Prostate gland (tissue), 2 donors: ENCODE results near the gene LCOR. TPM values are rescaled to one million over a fixed set of nuclear protein-coding genes. Genes with fewer than 3 reads are reported as not detected.
"Not testable (repeated sequence)": the region's sequence is repeated elsewhere in the genome, so short reads cannot be mapped to it uniquely, and the experiment has no call there.

Experiments used
- DNase-seq: peaks from one replicate; pipeline ENCODE4 v3.0.0-alpha.2; 2019; ENCODE audit warnings: low spot score
- H3K27ac ChIP-seq, 2 donors: fragments of 200-600 bp; sonication (generic); 2 replicates each; pipeline ENCODE4 v1.5.1; 2017 to 2019
- H3K27me3 ChIP-seq: fragments of 200-600 bp; sonication (generic); replicated peaks from 2 replicates; pipeline ENCODE4 v1.5.1; 2019; ENCODE audit not compliant: insufficient read depth
- H3K36me3 ChIP-seq, 2 donors: fragments of 200-600 bp; sonication (generic); 1 replicate in 1 of 2; 2 replicates in 1 of 2; pipeline versions ENCODE4 v1.5.1 to v1.8.1; 2017 to 2019
- H3K4me1 ChIP-seq: fragments of 200-600 bp; sonication (generic); replicated peaks from 2 replicates; pipeline ENCODE4 v1.5.1; 2019
- H3K4me3 ChIP-seq, 2 donors: fragments of 200-600 bp; sonication (generic); 2 replicates each; pipeline ENCODE4 v1.5.1; 2017 to 2019
- H3K9me3 ChIP-seq: fragments of 200-600 bp; sonication (generic); 2 replicates; pipeline ENCODE4 v1.5.1; 2017
- POLR2A ChIP-seq: fragments of 450-650 bp; IDR thresholded peaks from one replicate; pipeline ENCODE4 v1.6.1; 2016; ENCODE audit warnings: antibody characterized with exemption, mild to moderate bottlenecking
- POLR2AphosphoS5 ChIP-seq: sonication (generic); formaldehyde crosslinking; IDR thresholded peaks from one replicate; pipeline ENCODE4 v1.6.1; 2017; ENCODE audit warnings: antibody characterized with exemption
- WGBS: methylation state at CpG from one replicate; pipeline ENCODE4 v1.1.5; 2018; 5-methylcytosine and 5-hydroxymethylcytosine counted together
- intact Hi-C: fragments of 100-400 bp; cut with DNase I; formaldehyde crosslinking; loops from one replicate; pipeline ENCODE4 v1.14.2; 2022
- total RNA-seq, 2 donors: library from RNA; depleted of rRNA; stranded (reverse); fragments of >200 nt; gene quantifications; one replicate each; pipeline ENCODE4 v1.1.0, GENCODE V29; 2016
- TF ChIP-seq, protein P1 (sequence below), 4 experiments: fragments of 200-600 bp in 2 of 4; fragments of 450-650 bp in 2 of 4; sonication (generic) in 2 of 4; IDR thresholded peaks; 1 replicate in 3 of 4; 2 replicates in 1 of 4; pipeline ENCODE4 v1.5.1; 2016 to 2019; ENCODE audit warnings: antibody characterized with exemption in 4 of 4, mild to moderate bottlenecking in 2 of 4, moderate library complexity in 2 of 4

Gene LCOR
- total RNA-seq, 2 donors from 2014 or later: 32.8 to 40.0 TPM

- Histone ChIP-seq H3K27ac (no peak overlapping the region), H3K9me3 (no peaks in the 10 kb centered on the region), H3K4me1 (no peaks in the 10 kb centered on the region), H3K36me3 (no peaks in the 10 kb centered on the region), H3K4me3 (no peak overlapping the region), H3K27me3 (peaks cover 2% of the 10 kb centered on the region)
- TF ChIP-seq POLR2AphosphoS5: no peak
- no peak for TF ChIP-seq POLR2A
- TF ChIP-seq, protein P1, sequence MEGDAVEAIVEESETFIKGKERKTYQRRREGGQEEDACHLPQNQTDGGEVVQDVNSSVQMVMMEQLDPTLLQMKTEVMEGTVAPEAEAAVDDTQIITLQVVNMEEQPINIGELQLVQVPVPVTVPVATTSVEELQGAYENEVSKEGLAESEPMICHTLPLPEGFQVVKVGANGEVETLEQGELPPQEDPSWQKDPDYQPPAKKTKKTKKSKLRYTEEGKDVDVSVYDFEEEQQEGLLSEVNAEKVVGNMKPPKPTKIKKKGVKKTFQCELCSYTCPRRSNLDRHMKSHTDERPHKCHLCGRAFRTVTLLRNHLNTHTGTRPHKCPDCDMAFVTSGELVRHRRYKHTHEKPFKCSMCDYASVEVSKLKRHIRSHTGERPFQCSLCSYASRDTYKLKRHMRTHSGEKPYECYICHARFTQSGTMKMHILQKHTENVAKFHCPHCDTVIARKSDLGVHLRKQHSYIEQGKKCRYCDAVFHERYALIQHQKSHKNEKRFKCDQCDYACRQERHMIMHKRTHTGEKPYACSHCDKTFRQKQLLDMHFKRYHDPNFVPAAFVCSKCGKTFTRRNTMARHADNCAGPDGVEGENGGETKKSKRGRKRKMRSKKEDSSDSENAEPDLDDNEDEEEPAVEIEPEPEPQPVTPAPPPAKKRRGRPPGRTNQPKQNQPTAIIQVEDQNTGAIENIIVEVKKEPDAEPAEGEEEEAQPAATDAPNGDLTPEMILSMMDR (IDR thresholded peaks at IDR 0.05): no peak
- no peak for DNase-seq
- intact Hi-C loops: no loop called here
- 61% methylated on average over 8 of the region's 8 CpGs for WGBS
Observed at GRCh38 chr10:96794836-96795733, 37.0 kb upstream of the LCOR start.

GRCh38 chr10:96797485-96797884, 34.6 kb upstream of the LCOR start:
- no peak overlapping the region for H3K27ac ChIP-seq
- H3K9me3 ChIP-seq: no peaks in the 10 kb centered on the region
- DNase-seq: no peak
- TF ChIP-seq POLR2AphosphoS5 (no peak), POLR2A (no peak)
- 92% methylated on average over 4 of the region's 4 CpGs for WGBS
- H3K36me3 ChIP-seq: no peaks in the 10 kb centered on the region
- H3K4me1 ChIP-seq: no peaks in the 10 kb centered on the region
- H3K27me3 ChIP-seq: no peaks in the 10 kb centered on the region
- no peak overlapping the region for H3K4me3 ChIP-seq
- intact Hi-C loops: no loop called here

GRCh38 chr10:96803288-96803664, 28.8 kb upstream of the LCOR start:
- TF ChIP-seq POLR2A: no peak
- TF ChIP-seq, protein P1 (IDR thresholded peaks at IDR 0.05): no peak
- no peak for TF ChIP-seq POLR2AphosphoS5
- H3K9me3 ChIP-seq: no peaks in the 10 kb centered on the region

DNA sequence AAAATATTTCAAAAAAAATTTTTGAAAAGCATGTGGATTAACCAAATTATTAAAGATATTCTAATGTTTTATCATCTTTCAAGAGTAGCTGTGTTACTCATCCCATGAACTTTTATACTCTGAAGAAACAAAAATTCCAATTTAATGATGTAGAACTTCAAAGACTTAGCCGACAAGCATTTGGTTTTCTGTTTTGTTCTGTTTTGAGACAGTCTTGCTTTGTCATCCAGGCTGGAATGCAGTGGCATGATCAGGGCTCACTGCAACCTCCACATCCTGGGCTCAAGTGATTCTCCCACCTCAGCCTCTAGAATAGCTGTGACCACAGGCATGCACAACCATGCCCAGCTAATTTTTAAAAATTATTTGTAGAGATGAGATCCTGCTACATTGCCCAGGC, 17.8 kb upstream of the LCOR start:
- Histone ChIP-seq H3K36me3 (no peaks in the 10 kb centered on the region), H3K27ac (no peak overlapping the region), H3K27me3 (no peaks in the 10 kb centered on the region), H3K4me1 (no peaks in the 10 kb centered on the region), H3K4me3 (no peak overlapping the region), H3K9me3 (no peaks in the 10 kb centered on the region)
- intact Hi-C loops: no loop called here
- TF ChIP-seq, protein P1 (IDR thresholded peaks at IDR 0.05): no peak
- TF ChIP-seq POLR2A (no peak), POLR2AphosphoS5 (no peak)
- WGBS: 14% methylated on average over 1 of the region's 1 CpG
- no peak for DNase-seq

More at GRCh38 chr10:96803288-96803664, 28.8 kb upstream of the LCOR start:
- Histone ChIP-seq H3K4me3 (no peak overlapping the region), H3K27ac (no peak overlapping the region), H3K4me1 (no peaks in the 10 kb centered on the region), H3K36me3 (no peaks in the 10 kb centered on the region), H3K27me3 (no peaks in the 10 kb centered on the region)
- intact Hi-C loops: no loop called here
- WGBS: 53% methylated on average over 2 of the region's 2 CpGs
- no peak for DNase-seq

GRCh38 chr10:96818971-96819370, 13.1 kb upstream of the LCOR start:
- intact Hi-C loops, H3K4me1 ChIP-seq, H3K9me3 ChIP-seq, H3K36me3 ChIP-seq, H3K4me3 ChIP-seq, DNase-seq, H3K27me3 ChIP-seq, H3K27ac ChIP-seq: not testable (repeated sequence)
- WGBS: 81% methylated on average over 12 of the region's 12 CpGs

GRCh38 chr10:96820765-96821164, 11.3 kb upstream of the LCOR start:
- H3K27ac ChIP-seq: no peak overlapping the region
- no peak for TF ChIP-seq POLR2AphosphoS5
- TF ChIP-seq, protein P1 (IDR thresholded peaks at IDR 0.05): no peak
- TF ChIP-seq POLR2A: no peak
- no peaks in the 10 kb centered on the region for H3K36me3 ChIP-seq
- no peaks in the 10 kb centered on the region for H3K9me3 ChIP-seq
- no peak overlapping the region for H3K4me3 ChIP-seq
- H3K4me1 ChIP-seq: no peaks in the 10 kb centered on the region
- WGBS: 79% methylated on average over 5 of the region's 5 CpGs
- H3K27me3 ChIP-seq: no peaks in the 10 kb centered on the region
- DNase-seq: no peak
- intact Hi-C loops: no loop called here
